Measurements from ENCODE around the gene TOP2A.

- no peak for TF ChIP-seq POLR2AphosphoS5 (IDR thresholded peaks at IDR 0.05; ENCODE audit: control insufficient read depth, insufficient read depth, low read depth, low read length)
- TF ChIP-seq, protein P1, sequence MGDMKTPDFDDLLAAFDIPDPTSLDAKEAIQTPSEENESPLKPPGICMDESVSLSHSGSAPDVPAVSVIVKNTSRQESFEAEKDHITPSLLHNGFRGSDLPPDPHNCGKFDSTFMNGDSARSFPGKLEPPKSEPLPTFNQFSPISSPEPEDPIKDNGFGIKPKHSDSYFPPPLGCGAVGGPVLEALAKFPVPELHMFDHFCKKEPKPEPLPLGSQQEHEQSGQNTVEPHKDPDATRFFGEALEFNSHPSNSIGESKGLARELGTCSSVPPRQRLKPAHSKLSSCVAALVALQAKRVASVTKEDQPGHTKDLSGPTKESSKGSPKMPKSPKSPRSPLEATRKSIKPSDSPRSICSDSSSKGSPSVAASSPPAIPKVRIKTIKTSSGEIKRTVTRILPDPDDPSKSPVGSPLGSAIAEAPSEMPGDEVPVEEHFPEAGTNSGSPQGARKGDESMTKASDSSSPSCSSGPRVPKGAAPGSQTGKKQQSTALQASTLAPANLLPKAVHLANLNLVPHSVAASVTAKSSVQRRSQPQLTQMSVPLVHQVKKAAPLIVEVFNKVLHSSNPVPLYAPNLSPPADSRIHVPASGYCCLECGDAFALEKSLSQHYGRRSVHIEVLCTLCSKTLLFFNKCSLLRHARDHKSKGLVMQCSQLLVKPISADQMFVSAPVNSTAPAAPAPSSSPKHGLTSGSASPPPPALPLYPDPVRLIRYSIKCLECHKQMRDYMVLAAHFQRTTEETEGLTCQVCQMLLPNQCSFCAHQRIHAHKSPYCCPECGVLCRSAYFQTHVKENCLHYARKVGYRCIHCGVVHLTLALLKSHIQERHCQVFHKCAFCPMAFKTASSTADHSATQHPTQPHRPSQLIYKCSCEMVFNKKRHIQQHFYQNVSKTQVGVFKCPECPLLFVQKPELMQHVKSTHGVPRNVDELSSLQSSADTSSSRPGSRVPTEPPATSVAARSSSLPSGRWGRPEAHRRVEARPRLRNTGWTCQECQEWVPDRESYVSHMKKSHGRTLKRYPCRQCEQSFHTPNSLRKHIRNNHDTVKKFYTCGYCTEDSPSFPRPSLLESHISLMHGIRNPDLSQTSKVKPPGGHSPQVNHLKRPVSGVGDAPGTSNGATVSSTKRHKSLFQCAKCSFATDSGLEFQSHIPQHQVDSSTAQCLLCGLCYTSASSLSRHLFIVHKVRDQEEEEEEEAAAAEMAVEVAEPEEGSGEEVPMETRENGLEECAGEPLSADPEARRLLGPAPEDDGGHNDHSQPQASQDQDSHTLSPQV (IDR thresholded peaks at IDR 0.05) = no peak
- no peak for TF ChIP-seq ZHX1 (conservative IDR thresholded peaks at IDR 0.05; ENCODE audit: low read length)
- TF ChIP-seq, protein P2, sequence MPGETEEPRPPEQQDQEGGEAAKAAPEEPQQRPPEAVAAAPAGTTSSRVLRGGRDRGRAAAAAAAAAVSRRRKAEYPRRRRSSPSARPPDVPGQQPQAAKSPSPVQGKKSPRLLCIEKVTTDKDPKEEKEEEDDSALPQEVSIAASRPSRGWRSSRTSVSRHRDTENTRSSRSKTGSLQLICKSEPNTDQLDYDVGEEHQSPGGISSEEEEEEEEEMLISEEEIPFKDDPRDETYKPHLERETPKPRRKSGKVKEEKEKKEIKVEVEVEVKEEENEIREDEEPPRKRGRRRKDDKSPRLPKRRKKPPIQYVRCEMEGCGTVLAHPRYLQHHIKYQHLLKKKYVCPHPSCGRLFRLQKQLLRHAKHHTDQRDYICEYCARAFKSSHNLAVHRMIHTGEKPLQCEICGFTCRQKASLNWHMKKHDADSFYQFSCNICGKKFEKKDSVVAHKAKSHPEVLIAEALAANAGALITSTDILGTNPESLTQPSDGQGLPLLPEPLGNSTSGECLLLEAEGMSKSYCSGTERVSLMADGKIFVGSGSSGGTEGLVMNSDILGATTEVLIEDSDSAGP (CRISPR knock-in tag; IDR thresholded peaks at IDR 0.05) = no peak
- TF ChIP-seq CREB1 (IDR thresholded peaks at IDR 0.05) = no peak
- TF ChIP-seq CREB1 (CRISPR knock-in tag; IDR thresholded peaks at IDR 0.05) = no peak
- no peak for TF ChIP-seq CTCF (IDR thresholded peaks at IDR 0.05 in 2 of 3, conservative IDR thresholded peaks at IDR 0.05 in 1 of 3; ENCODE audit: insufficient read depth in 2 of 3, low read depth in 1 of 3, low read length in 3 of 3)
- TF ChIP-seq ESRRA (IDR thresholded peaks at IDR 0.05; ENCODE audit: borderline replicate concordance, low read depth) = no peak
- no peak for TF ChIP-seq ZNF324 (CRISPR knock-in tag; IDR thresholded peaks at IDR 0.05)
- TF ChIP-seq, protein P3, sequence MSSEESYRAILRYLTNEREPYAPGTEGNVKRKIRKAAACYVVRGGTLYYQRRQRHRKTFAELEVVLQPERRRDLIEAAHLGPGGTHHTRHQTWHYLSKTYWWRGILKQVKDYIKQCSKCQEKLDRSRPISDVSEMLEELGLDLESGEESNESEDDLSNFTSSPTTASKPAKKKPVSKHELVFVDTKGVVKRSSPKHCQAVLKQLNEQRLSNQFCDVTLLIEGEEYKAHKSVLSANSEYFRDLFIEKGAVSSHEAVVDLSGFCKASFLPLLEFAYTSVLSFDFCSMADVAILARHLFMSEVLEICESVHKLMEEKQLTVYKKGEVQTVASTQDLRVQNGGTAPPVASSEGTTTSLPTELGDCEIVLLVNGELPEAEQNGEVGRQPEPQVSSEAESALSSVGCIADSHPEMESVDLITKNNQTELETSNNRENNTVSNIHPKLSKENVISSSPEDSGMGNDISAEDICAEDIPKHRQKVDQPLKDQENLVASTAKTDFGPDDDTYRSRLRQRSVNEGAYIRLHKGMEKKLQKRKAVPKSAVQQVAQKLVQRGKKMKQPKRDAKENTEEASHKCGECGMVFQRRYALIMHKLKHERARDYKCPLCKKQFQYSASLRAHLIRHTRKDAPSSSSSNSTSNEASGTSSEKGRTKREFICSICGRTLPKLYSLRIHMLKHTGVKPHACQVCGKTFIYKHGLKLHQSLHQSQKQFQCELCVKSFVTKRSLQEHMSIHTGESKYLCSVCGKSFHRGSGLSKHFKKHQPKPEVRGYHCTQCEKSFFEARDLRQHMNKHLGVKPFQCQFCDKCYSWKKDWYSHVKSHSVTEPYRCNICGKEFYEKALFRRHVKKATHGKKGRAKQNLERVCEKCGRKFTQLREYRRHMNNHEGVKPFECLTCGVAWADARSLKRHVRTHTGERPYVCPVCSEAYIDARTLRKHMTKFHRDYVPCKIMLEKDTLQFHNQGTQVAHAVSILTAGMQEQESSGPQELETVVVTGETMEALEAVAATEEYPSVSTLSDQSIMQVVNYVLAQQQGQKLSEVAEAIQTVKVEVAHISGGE (CRISPR knock-in tag; IDR thresholded peaks at IDR 0.05) = no peak
- no peak for TF ChIP-seq SMC3 (conservative IDR thresholded peaks at IDR 0.05; ENCODE audit: insufficient read depth, low read depth, low read length)
- TF ChIP-seq YY1 (IDR thresholded peaks at IDR 0.05; ENCODE audit: borderline replicate concordance in 1 of 3, control insufficient read depth in 1 of 3, extremely low read depth in 1 of 3, insufficient read depth in 3 of 3, insufficient read length in 1 of 3, insufficient replicate concordance in 2 of 3, low read depth in 1 of 3, low read length in 2 of 3) = no peak
- TF ChIP-seq MAFK (IDR thresholded peaks at IDR 0.05; ENCODE audit: low read length) = no peak
- no peak for TF ChIP-seq USF1 (CRISPR knock-in tag; IDR thresholded peaks at IDR 0.05)
Measured at GRCh38 chr17:40447806-40448205, 30.1 kb upstream of the TOP2A start.
